HG03432 (cell line): Measurements from ENCODE around the gene DPP9.
A peak's percentile ranks its signal among the peaks of the same experiment; 100 is the strongest.
"Not testable (repeated sequence)": the region's sequence is repeated elsewhere in the genome, so short reads cannot be mapped to it uniquely, and the experiment has no call there.

Experiments used
- ATAC-seq: cut with Tn5 transposase; IDR thresholded peaks from one replicate; pipeline ENCODE4 v1.9.1; 2021; ENCODE audit warnings: mild to moderate bottlenecking, moderate library complexity; ENCODE audit not compliant: unreplicated experiment

The DPP9 gene

GRCh38 chr19:4742723-4743646, 19.3 kb upstream of the DPP9 start:
- ATAC-seq: no peak

GRCh38 chr19:4740092-4740491, 16.4 kb upstream of the DPP9 start:
- no peak for ATAC-seq

DNA sequence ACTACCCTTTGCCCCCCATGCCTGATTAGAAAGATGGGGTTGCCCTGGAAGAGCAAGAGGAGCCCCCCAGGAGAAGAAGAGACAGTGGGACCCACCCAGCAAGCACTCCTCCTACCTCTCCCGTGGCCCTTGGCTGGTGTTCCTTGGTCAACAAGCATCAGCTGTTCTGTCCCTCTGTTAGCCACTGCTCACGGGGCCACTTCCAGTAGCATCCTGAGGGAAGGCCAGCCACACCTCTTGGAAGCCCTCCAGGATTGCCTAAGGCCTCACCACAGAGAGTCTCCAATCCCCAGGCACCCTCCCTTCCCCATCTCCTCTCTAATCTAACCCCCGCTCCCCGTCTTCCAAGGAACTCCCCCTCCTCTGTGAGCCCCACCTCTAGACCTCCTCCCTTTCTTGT, 15.1 kb upstream of the DPP9 start:
- ATAC-seq: no peak

- ATAC-seq: no peak
Observed at GRCh38 chr19:4737955-4738600, 14.4 kb upstream of the DPP9 start.

DNA sequence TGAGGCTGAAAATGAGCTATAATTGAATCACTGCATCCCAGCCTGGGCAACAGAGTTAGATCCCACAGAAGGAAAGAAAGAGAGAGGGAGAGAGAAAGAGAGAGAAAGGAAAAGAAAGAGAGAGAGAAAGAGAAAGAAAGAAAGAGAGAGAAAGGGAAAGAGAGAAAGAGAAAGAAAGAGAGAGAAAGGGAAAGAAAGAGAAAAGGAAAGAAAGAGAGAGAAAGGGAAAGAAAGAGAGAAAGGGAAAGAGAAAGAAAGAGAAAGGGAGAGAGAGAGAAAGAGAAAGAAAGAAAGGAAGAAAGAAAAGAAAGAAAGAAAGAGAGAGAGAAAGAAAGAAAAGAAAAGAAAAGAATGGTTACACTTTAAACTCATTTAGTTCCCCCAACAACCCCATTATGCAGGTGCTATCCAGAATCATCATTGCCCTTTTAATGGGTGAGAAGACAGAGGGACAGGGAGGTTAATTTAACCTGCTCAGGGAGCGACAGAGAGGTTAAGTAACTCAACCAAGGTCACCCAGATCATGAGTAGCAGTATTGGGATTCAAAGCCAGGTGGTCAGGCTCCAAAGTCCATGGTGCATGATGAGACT, 10.2 kb upstream of the DPP9 start:
- no peak for ATAC-seq

GRCh38 chr19:4732680-4733114, 9.1 kb upstream of the DPP9 start:
- ATAC-seq: no peak

- no peak for ATAC-seq
Observed at GRCh38 chr19:4730740-4731171, 7.1 kb upstream of the DPP9 start.

GRCh38 chr19:4728871-4729270, 5.2 kb upstream of the DPP9 start:
- no peak for ATAC-seq

DNA sequence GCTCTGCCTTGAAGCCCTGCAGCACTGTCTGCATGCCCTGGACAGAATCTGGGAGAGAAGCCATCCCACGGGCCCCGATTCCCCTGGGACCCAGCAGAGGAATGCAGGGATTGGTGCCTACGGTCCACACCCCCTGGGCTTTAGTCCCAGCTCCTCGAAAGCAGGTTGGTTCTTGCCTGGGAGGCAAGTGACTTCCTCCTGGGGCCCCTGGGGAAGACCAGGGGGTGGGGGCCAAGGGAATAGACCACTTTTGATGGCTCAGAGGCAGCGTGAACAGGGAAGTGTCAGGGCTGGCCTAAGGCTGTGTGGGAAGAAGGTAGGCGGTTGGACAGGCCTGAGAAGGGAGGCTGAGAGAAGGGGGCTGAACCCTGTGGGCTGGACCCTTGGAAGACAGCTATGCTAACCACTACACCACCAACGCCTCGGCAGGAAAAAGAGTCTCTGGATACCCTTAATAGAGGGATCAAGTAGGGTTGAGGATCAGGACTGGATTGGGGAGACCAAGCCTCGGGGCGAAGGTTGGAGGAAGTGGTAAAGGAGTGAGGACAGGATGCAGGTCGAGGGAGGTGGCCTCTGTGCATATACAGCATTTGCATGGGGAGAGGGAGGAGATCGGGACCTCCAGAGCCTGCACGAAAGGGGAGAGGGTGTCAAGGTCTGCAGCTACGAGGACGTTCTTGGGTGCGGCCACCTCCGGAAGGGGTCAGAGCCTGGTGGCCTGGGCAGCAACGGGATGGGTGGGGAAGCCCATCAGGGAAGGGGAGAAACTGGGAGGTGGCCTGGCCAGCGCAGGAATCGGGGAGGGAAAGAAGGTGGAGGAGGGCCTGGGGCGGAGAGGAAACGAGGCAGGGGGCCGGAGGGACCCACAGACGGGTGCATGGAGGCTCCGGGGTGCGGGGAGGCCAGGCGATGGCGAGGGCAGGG, 709 bp downstream of the DPP9 start:
- peak; percentile 3 for ATAC-seq

GRCh38 chr19:4721196-4721595, 2.4 kb downstream of the DPP9 start:
- no peak for ATAC-seq

DNA sequence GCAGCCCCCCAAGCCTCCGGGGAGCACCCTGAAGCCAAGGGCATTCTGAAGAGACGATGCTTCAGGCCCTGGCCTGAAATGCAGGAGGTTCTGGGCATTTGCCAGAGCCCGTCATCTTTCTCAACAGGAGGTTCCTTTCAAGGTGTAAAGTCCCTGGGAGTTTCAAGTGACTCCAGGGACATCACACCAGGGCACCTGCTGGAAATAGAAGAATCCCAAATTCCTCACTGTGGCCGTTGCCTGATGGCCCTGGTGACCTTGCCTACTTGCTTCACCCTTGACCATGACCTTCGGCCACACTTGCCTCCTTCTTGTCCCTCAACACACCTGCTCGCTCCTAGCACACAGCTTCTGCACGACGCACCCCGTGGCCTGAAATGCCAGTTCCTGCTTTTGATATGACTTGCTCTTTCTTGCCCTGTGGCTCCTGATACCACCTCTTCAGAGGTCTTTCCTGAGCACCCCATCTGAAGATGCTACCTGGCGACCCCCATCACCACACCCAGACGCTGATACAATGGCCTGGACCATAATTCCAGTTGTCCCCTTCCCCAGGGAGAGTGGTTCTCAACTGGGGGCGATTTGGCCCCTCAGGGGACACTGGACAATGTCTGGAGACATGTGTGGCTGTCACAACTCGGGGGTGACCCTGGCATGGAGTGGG, 3.5 kb downstream of the DPP9 start:
- no peak for ATAC-seq

- no peak for ATAC-seq
Observed at GRCh38 chr19:4719499-4719866, 4.2 kb downstream of the DPP9 start.

- ATAC-seq: no peak
Observed at GRCh38 chr19:4717966-4718701, 5.5 kb downstream of the DPP9 start.

- ATAC-seq: no peak
Observed at GRCh38 chr19:4717191-4717965, 6.3 kb downstream of the DPP9 start.

DNA sequence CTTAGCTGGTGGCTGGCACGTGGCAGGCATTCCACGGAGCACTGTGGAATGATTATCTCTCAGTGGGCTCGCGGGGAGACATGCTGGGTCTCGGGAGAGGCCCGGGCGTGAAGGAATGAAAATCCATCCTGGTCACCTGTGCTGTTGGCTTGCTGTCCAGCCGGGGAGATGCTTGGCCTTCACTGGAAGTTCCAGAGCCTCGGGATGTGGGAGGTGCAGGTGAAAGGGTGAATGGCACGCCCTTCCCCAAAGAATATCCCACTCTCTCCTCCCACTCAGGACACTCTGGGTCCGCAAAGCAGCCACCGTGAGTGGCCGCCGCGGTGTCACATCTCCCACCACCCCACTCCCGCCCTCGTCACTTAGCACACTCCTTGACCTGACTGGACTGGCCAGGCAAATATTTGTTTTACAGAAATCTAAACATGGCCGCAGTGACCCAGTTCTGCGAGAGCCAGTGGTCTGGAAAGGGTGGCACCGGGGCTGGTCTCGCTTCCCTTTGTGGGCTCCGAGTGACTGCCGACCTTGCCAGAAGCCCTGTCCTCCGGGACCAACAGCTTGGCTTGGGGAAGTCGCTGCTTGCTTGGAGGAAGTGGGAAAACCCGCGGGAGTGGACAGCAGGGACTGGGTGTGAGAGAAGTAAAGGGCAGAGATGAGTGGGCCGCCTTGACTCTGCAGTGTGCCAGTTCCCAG, 8.0 kb downstream of the DPP9 start:
- ATAC-seq: no peak

- ATAC-seq: not testable (repeated sequence)
Observed at GRCh38 chr19:4715178-4715528, 8.5 kb downstream of the DPP9 start.

- ATAC-seq: no peak
Observed at GRCh38 chr19:4714016-4714415, 9.6 kb downstream of the DPP9 start.

GRCh38 chr19:4713384-4713951, 10.2 kb downstream of the DPP9 start:
- no peak for ATAC-seq
